Measurements from ENCODE around the gene CRYAA.

GRCh38 chr21:43188592-43189210, 19.9 kb downstream of the CRYAA start:
- TF ChIP-seq CTCF (IDR thresholded peaks at IDR 0.05) (no peak), POLR2A (IDR thresholded peaks at IDR 0.05) (no peak)

All from lower leg skin (tissue), 3 donors.